HL-60 (cell line): ENCODE results near the gene IGHMBP2.

Source experiments
- DNase-seq, 2 experiments: peaks; one replicate each; pipeline ENCODE4 v3.0.0-alpha.2; 2010 to 2020; ENCODE audit warnings: low read depth in 1 of 2, low spot score in 1 of 2
- H3K27ac ChIP-seq: fragments of 250-450 bp; sonication (Bioruptor Pico); replicated peaks from 2 replicates; pipeline ENCODE4 v1.5.1; 2020; ENCODE audit warnings: mild to moderate bottlenecking, moderate library complexity
- H3K27me3 ChIP-seq: fragments of 250-450 bp; sonication (Bioruptor Pico); 2 replicates; pipeline ENCODE4 v1.5.1; 2021; ENCODE audit warnings: mild to moderate bottlenecking, moderate library complexity; ENCODE audit not compliant: insufficient read depth, poor library complexity, severe bottlenecking
- H3K4me3 ChIP-seq: replicated peaks from 2 replicates; pipeline ENCODE4 v1.5.1; 2011; ENCODE audit warnings: mild to moderate bottlenecking, control low read depth, low read length; ENCODE audit not compliant: insufficient read depth
- GABPA ChIP-seq: IDR thresholded peaks from 2 replicates; pipeline ENCODE4 v1.6.1; 2012; ENCODE audit warnings: low read depth
- POLR2AphosphoS5 ChIP-seq: IDR thresholded peaks from 2 replicates; pipeline ENCODE4 v1.6.1; 2012; ENCODE audit warnings: low read depth
- SPI1 ChIP-seq: IDR thresholded peaks from 2 replicates; pipeline ENCODE4 v1.6.1; 2012; ENCODE audit warnings: low read depth, mild to moderate bottlenecking, borderline replicate concordance
- TF ChIP-seq, protein P1 (sequence below): IDR thresholded peaks from one replicate; pipeline ENCODE4 v1.5.1; 2011; ENCODE audit warnings: low read length, control low read depth, inconsistent platforms; ENCODE audit not compliant: insufficient read depth
- TF ChIP-seq, protein P2 (sequence below): IDR thresholded peaks from 2 replicates; pipeline ENCODE4 v1.6.1; 2012; ENCODE audit warnings: low read depth; ENCODE audit not compliant: insufficient replicate concordance

IGHMBP2 gene

DNA sequence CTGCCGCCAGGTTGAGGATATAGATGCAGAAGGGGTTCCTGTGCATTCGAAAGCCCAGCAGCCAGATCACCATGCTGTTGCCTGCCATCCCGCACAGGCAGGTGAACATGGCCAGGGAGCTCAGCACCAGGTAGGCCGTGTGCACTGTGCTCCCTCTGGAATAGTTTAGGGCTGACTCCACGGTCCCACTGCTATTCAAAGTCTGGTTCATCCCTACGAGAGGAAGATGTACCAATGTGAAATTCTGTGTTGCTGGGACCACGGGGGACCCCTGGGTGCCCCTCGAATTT lies 77.0 kb downstream of the IGHMBP2 start, which contains the start of gene MRGPRD:
MRGPRD (minus strand) TSS at position 211 of the 290 bp plus-strand sequence; CDS start at position 211, 0 bp downstream.
- no peak for TF ChIP-seq GABPA
- TF ChIP-seq, protein P1, sequence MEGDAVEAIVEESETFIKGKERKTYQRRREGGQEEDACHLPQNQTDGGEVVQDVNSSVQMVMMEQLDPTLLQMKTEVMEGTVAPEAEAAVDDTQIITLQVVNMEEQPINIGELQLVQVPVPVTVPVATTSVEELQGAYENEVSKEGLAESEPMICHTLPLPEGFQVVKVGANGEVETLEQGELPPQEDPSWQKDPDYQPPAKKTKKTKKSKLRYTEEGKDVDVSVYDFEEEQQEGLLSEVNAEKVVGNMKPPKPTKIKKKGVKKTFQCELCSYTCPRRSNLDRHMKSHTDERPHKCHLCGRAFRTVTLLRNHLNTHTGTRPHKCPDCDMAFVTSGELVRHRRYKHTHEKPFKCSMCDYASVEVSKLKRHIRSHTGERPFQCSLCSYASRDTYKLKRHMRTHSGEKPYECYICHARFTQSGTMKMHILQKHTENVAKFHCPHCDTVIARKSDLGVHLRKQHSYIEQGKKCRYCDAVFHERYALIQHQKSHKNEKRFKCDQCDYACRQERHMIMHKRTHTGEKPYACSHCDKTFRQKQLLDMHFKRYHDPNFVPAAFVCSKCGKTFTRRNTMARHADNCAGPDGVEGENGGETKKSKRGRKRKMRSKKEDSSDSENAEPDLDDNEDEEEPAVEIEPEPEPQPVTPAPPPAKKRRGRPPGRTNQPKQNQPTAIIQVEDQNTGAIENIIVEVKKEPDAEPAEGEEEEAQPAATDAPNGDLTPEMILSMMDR: no peak
- TF ChIP-seq, protein P2, sequence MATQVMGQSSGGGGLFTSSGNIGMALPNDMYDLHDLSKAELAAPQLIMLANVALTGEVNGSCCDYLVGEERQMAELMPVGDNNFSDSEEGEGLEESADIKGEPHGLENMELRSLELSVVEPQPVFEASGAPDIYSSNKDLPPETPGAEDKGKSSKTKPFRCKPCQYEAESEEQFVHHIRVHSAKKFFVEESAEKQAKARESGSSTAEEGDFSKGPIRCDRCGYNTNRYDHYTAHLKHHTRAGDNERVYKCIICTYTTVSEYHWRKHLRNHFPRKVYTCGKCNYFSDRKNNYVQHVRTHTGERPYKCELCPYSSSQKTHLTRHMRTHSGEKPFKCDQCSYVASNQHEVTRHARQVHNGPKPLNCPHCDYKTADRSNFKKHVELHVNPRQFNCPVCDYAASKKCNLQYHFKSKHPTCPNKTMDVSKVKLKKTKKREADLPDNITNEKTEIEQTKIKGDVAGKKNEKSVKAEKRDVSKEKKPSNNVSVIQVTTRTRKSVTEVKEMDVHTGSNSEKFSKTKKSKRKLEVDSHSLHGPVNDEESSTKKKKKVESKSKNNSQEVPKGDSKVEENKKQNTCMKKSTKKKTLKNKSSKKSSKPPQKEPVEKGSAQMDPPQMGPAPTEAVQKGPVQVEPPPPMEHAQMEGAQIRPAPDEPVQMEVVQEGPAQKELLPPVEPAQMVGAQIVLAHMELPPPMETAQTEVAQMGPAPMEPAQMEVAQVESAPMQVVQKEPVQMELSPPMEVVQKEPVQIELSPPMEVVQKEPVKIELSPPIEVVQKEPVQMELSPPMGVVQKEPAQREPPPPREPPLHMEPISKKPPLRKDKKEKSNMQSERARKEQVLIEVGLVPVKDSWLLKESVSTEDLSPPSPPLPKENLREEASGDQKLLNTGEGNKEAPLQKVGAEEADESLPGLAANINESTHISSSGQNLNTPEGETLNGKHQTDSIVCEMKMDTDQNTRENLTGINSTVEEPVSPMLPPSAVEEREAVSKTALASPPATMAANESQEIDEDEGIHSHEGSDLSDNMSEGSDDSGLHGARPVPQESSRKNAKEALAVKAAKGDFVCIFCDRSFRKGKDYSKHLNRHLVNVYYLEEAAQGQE: no peak
- no peak for TF ChIP-seq SPI1
- no peak for TF ChIP-seq POLR2AphosphoS5
- Histone ChIP-seq H3K27ac (no peak within 1 kb of the TSS), H3K27me3 (no peaks in the 10 kb centered on the region), H3K4me3 (no peak within 1 kb of the TSS)
- no peak for DNase-seq

DNA sequence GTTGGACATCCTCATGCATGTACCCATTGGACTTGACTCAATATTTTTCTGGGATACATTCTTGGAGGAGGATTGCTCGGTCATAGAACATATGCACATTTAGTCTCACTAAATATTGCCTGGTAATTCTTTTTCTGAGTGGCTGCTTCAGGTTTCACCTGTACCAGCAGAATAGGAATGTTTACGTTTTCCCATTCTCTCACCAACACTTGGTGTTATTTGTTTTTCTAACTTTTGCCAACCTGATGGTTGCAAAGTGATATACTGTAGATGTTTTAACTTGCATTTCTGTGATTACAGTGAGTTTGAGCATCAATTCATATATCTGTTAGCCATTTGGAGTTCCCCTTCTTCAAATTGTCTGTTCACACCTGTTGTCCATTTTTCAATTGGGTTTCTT lies 78.4 kb downstream of the IGHMBP2 start:
- TF ChIP-seq, protein P2: no peak
- TF ChIP-seq POLR2AphosphoS5 (no peak), GABPA (no peak), SPI1 (no peak)
- TF ChIP-seq, protein P1: no peak
- Histone ChIP-seq H3K4me3 (no peak overlapping the region), H3K27ac (no peak overlapping the region), H3K27me3 (no peaks in the 10 kb centered on the region)
- DNase-seq: no peak

DNA sequence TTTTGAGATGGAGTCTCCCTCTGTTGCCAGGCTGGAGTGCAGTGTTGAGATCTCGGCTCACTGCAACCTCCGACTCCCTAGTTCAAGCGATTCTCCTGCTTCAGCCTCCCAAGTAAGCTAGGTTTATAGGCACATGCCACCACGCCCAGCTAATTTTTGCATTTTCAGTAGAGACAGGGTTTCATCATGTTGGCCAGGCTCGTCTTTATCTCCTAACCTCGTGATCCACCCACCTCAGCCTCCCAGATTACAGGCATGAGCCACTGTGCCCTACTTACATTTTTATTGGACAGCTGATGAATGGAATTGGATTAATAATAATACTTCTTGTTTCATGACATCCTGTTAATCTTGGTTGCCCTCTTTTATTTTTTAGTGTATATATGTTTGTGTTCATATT lies 80.1 kb downstream of the IGHMBP2 start:
- H3K27me3 ChIP-seq: no peaks in the 10 kb centered on the region
- DNase-seq: no peak
- no peak overlapping the region for H3K4me3 ChIP-seq
- no peak overlapping the region for H3K27ac ChIP-seq
- TF ChIP-seq, protein P1: no peak
- TF ChIP-seq SPI1 (no peak), POLR2AphosphoS5 (no peak), GABPA (no peak)
- TF ChIP-seq, protein P2: no peak
